Liver (tissue), 9 donors: ENCODE data around the gene PRELID3B. TPM values are rescaled to one million over a fixed set of nuclear protein-coding genes. Genes with fewer than 3 reads are reported as not detected.

ENCODE experiments used
- DNase-seq: peaks from one replicate; pipeline ENCODE4 v3.0.0-alpha.2; 2017; ENCODE audit warnings: low spot score
- H3K27ac ChIP-seq, 2 donors: one replicate each; pipeline ENCODE4 v1.7.0; 2013; ENCODE audit warnings: inconsistent platforms in 2 of 2, low read length in 2 of 2, control low read depth in 1 of 2, low read depth in 1 of 2, mild to moderate bottlenecking in 1 of 2
- H3K27me3 ChIP-seq, 4 donors: one replicate each; pipeline versions ENCODE4 v1.6.1 to v1.7.0; 2013; ENCODE audit warnings: low read length in 3 of 4, inconsistent platforms in 1 of 4, mild to moderate bottlenecking in 1 of 4, moderate library complexity in 1 of 4; ENCODE audit not compliant: control insufficient read depth in 4 of 4, insufficient read depth in 4 of 4
- H3K36me3 ChIP-seq, 4 donors: one replicate each; pipeline versions ENCODE4 v1.6.1 to v1.7.0; 2013; ENCODE audit warnings: low read length in 3 of 4, mild to moderate bottlenecking in 3 of 4, low read depth in 1 of 4, moderate library complexity in 1 of 4; ENCODE audit not compliant: control insufficient read depth in 4 of 4, insufficient read depth in 3 of 4
- H3K4me1 ChIP-seq, 4 donors: one replicate each; pipeline versions ENCODE4 v1.6.1 to v1.7.0; 2013; ENCODE audit warnings: low read length in 3 of 4, mild to moderate bottlenecking in 3 of 4, moderate library complexity in 1 of 4; ENCODE audit not compliant: control insufficient read depth in 4 of 4, insufficient read depth in 4 of 4
- H3K4me3 ChIP-seq, 3 donors: one replicate each; pipeline versions ENCODE4 v1.6.1 to v1.7.0; 2013; ENCODE audit warnings: low read length in 3 of 3, control low read depth in 1 of 3, low read depth in 1 of 3, mild to moderate bottlenecking in 1 of 3
- H3K9ac ChIP-seq, 2 donors: one replicate each; pipeline ENCODE4 v1.7.0; 2013; ENCODE audit warnings: low read length in 2 of 2, mild to moderate bottlenecking in 2 of 2, moderate library complexity in 2 of 2, control low read depth in 1 of 2, low read depth in 1 of 2
- H3K9me3 ChIP-seq, 4 donors: one replicate each; pipeline versions ENCODE4 v1.6.1 to v1.7.0; 2013; ENCODE audit warnings: low read length in 3 of 4; ENCODE audit not compliant: control insufficient read depth in 4 of 4
- ATF3 ChIP-seq: IDR thresholded peaks from 2 replicates; pipeline ENCODE4 v1.6.1; 2016; ENCODE audit warnings: antibody characterized with exemption
- CTCF ChIP-seq: fragments of 150-350 bp; IDR thresholded peaks from 2 replicates; pipeline ENCODE4 v1.5.1; 2017; ENCODE audit warnings: improper control_type of control experiment, low read depth, low read length; ENCODE audit not compliant: missing input control
- EGR1 ChIP-seq, 2 donors: IDR thresholded peaks; 2 replicates each; pipeline ENCODE4 v1.6.1; 2016 to 2018; ENCODE audit warnings: antibody characterized with exemption in 2 of 2, low read depth in 2 of 2
- FOXA1 ChIP-seq: IDR thresholded peaks from 2 replicates; pipeline ENCODE4 v1.6.1; 2016; ENCODE audit warnings: antibody characterized with exemption
- FOXA2 ChIP-seq: IDR thresholded peaks from 2 replicates; pipeline ENCODE4 v1.6.1; 2016; ENCODE audit warnings: antibody characterized with exemption
- GABPA ChIP-seq, 2 donors: IDR thresholded peaks in 1 of 2; conservative IDR thresholded peaks in 1 of 2; 2 replicates each; pipeline ENCODE4 v1.6.1; 2016; ENCODE audit warnings: antibody characterized with exemption in 2 of 2, mild to moderate bottlenecking in 1 of 2, moderate library complexity in 1 of 2
- HNF4A ChIP-seq, 2 donors: conservative IDR thresholded peaks; 2 replicates each; pipeline ENCODE4 v1.6.1; 2016; ENCODE audit warnings: antibody characterized with exemption in 2 of 2, mild to moderate bottlenecking in 2 of 2
- HNF4G ChIP-seq: IDR thresholded peaks from 2 replicates; pipeline ENCODE4 v1.6.1; 2016; ENCODE audit warnings: antibody characterized with exemption
- JUND ChIP-seq, 2 donors: IDR thresholded peaks; 2 replicates each; pipeline ENCODE4 v1.6.1; 2016; ENCODE audit warnings: antibody characterized with exemption in 2 of 2
- NR2F2 ChIP-seq: IDR thresholded peaks from 2 replicates; pipeline ENCODE4 v1.6.1; 2016; ENCODE audit warnings: antibody characterized with exemption
- RAD21 ChIP-seq, 2 donors: IDR thresholded peaks; 2 replicates each; pipeline ENCODE4 v1.6.1; 2016; ENCODE audit warnings: antibody characterized with exemption in 2 of 2, mild to moderate bottlenecking in 2 of 2
- REST ChIP-seq: IDR thresholded peaks from 2 replicates; pipeline ENCODE4 v1.6.1; 2016; ENCODE audit warnings: antibody characterized with exemption, mild to moderate bottlenecking
- RXRA ChIP-seq, 2 donors: IDR thresholded peaks; 2 replicates each; pipeline ENCODE4 v1.6.1; 2017 to 2018; ENCODE audit warnings: antibody characterized with exemption in 2 of 2, mild to moderate bottlenecking in 1 of 2
- SP1 ChIP-seq: IDR thresholded peaks from 2 replicates; pipeline ENCODE4 v1.6.1; 2018; ENCODE audit warnings: antibody characterized with exemption, mild to moderate bottlenecking
- TAF1 ChIP-seq: conservative IDR thresholded peaks from 2 replicates; pipeline ENCODE4 v1.6.1; 2016; ENCODE audit warnings: antibody characterized with exemption, mild to moderate bottlenecking
- YY1 ChIP-seq: IDR thresholded peaks from 2 replicates; pipeline ENCODE4 v1.6.1; 2016; ENCODE audit warnings: antibody characterized with exemption, mild to moderate bottlenecking
- ZBTB33 ChIP-seq: IDR thresholded peaks from 2 replicates; pipeline ENCODE4 v1.6.1; 2016; ENCODE audit warnings: antibody characterized with exemption
- WGBS: extraction: QIAGEN DNeasy Blood & Tissue Kit; methylation state at CpG from one replicate; pipeline ENCODE4 v1.1.7; 2013; 5-methylcytosine and 5-hydroxymethylcytosine counted together
- polyA plus RNA-seq, 2 donors: library from polyadenylated mRNA; stranded (reverse) in 1 of 2; unstranded in 1 of 2; fragments of 200-250 nt in 1 of 2; fragments of >200 nt in 1 of 2; fragmentation: Nextera tagmentation in 1 of 2; extraction: Ambion mirVana in 1 of 2; gene quantifications; one replicate each; pipeline versions ENCODE4 v1.2.1 to v1.2.3, GENCODE V29; 2013 to 2015
- total RNA-seq, 2 donors: library from RNA; depleted of rRNA; stranded (reverse); fragments of >200 nt; gene quantifications; one replicate each; pipeline ENCODE4 v1.2.3, GENCODE V29; 2014
- TF ChIP-seq, protein P1 (sequence below): IDR thresholded peaks from 2 replicates; pipeline ENCODE4 v1.6.1; 2016; ENCODE audit warnings: antibody characterized with exemption
- donor health status: healthy.
- donor health status: healthy.
- donor health status: healthy.
- donor health status: healthy.
- donor health status: healthy.

PRELID3B gene
- total and polyA plus RNA-seq, 4 donors: 18.2 to 38.1 (median 25.3) TPM

DNA sequence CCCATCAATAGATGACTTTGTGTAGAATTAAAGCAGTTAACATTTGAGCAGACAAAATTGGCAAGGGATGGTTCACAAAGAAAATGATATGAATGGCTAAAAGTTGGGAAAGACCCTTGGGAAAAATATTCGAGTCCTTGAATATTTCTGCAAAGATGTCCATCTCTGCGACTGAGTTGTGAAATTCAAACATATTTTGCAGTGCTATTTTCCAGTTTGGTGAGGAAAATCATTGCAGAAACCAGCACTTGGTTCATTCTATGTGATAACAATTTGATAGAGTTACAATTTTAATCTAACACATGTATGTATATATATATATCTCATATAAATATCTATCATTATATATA lies 6.1 kb upstream of the PRELID3B start:
- Histone ChIP-seq H3K36me3 (no peaks in the 10 kb centered on the region), H3K27me3 (no peaks in the 10 kb centered on the region), H3K27ac (no peak overlapping the region), H3K4me1 (no peaks in the 10 kb centered on the region), H3K9me3 (no peaks in the 10 kb centered on the region), H3K4me3 (no peak overlapping the region), H3K9ac (no peak overlapping the region)
- 88% methylated on average over 2 of the region's 2 CpGs for WGBS
- TF ChIP-seq JUND (IDR thresholded peaks at IDR 0.05) (no peak), ZBTB33 (no peak), HNF4A (conservative IDR thresholded peaks at IDR 0.05) (no peak), NR2F2 (no peak), CTCF (no peak), REST (no peak), GABPA (IDR thresholded peaks at IDR 0.05 in 1 of 2, conservative IDR thresholded peaks at IDR 0.05 in 1 of 2) (no peak), TAF1 (no peak), ATF3 (no peak), FOXA2 (no peak), HNF4G (no peak), EGR1 (IDR thresholded peaks at IDR 0.05; ENCODE audit: low read depth in 2 of 2) (no peak), RAD21 (IDR thresholded peaks at IDR 0.05) (no peak), YY1 (no peak), FOXA1 (no peak), RXRA (IDR thresholded peaks at IDR 0.05) (no peak), SP1 (no peak)
- TF ChIP-seq, protein P1, sequence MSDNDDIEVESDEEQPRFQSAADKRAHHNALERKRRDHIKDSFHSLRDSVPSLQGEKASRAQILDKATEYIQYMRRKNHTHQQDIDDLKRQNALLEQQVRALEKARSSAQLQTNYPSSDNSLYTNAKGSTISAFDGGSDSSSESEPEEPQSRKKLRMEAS: no peak
- no peak for DNase-seq
